Measurements from ENCODE around the gene CD99L2.

- TF ChIP-seq EZH2phosphoT487 (IDR thresholded peaks at IDR 0.05; ENCODE audit: insufficient read depth, low read depth) (no peak), EZH2 (IDR thresholded peaks at IDR 0.05; ENCODE audit: insufficient read depth, poor library complexity, severe bottlenecking) (no peak)
Observed at GRCh38 chrX:150753968-150754367, 144.5 kb downstream of the CD99L2 start.

All from GM23248 (cell line).